ENCODE results near the gene MRPL3.

- TF ChIP-seq CTCF (conservative IDR thresholded peaks at IDR 0.05 in 1 of 2, IDR thresholded peaks at IDR 0.05 in 1 of 2; ENCODE audit: extremely low read depth in 1 of 2, insufficient read depth in 1 of 2, low read depth in 1 of 2, low read length in 2 of 2) = no peak
- no peak for TF ChIP-seq EZH2 (IDR thresholded peaks at IDR 0.05; ENCODE audit: borderline replicate concordance, low read length)
Observed at GRCh38 chr3:131470377-131470776, 32.4 kb downstream of the MRPL3 start.
